WI38 (cell line): ENCODE data around the gene MBD3L2B.

Experiments used
- H3K4me3 ChIP-seq: 2 replicates; pipeline ENCODE4 v1.5.1; 2011; ENCODE audit warnings: low read depth, mild to moderate bottlenecking, control low read depth, low read length
- CTCF ChIP-seq: IDR thresholded peaks from 2 replicates; pipeline ENCODE4 v1.5.1; 2012; ENCODE audit warnings: low read depth, mild to moderate bottlenecking, control low read depth, low read length

MBD3L2B gene

GRCh38 chr19:7013678-7014077 lies 7.6 kb downstream of the MBD3L2B start:
- H3K4me3 ChIP-seq, result no peak overlapping the region
- TF ChIP-seq CTCF, result no peak

- no peak for TF ChIP-seq CTCF
- no peak overlapping the region for H3K4me3 ChIP-seq
Observed at GRCh38 chr19:7010722-7011593, 10.3 kb downstream of the MBD3L2B start.

GRCh38 chr19:7007859-7008258 lies 13.4 kb downstream of the MBD3L2B start:
- H3K4me3 ChIP-seq, result no peak overlapping the region
- TF ChIP-seq CTCF, result no peak

GRCh38 chr19:7006135-7006704 lies 15.0 kb downstream of the MBD3L2B start:
- no peak for TF ChIP-seq CTCF
- H3K4me3 ChIP-seq, result no peak overlapping the region

- H3K4me3 ChIP-seq, result no peak overlapping the region
- TF ChIP-seq CTCF, result no peak
Observed at GRCh38 chr19:7004313-7004931, 16.8 kb downstream of the MBD3L2B start.

GRCh38 chr19:7000816-7001215 lies 20.4 kb downstream of the MBD3L2B start:
- TF ChIP-seq CTCF, result no peak
- no peak overlapping the region for H3K4me3 ChIP-seq

- no peak overlapping the region for H3K4me3 ChIP-seq
- TF ChIP-seq CTCF, result no peak
Observed at GRCh38 chr19:7000333-7000732, 20.9 kb downstream of the MBD3L2B start.
